Left lung (tissue), 10 donors: ENCODE measurements around the gene SHISA4. TPM values are rescaled to one million over a fixed set of nuclear protein-coding genes. Genes with fewer than 3 reads are reported as not detected.

Experiments
- ATAC-seq: fragments of 200-7000 bp; cut with Tn5 transposase; one replicate; pipeline ENCODE4 v1.9.1; 2020; ENCODE audit warnings: moderate library complexity
- DNase-seq, 4 donors: peaks; one replicate each; pipeline ENCODE4 v3.0.0-alpha.2; 2013 to 2020
- H3K27ac ChIP-seq, 2 donors: fragments of 200-600 bp; sonication (generic) in 1 of 2; one replicate each; pipeline versions ENCODE4 v1.5.0 to v1.8.0; 2020 to 2021
- H3K27me3 ChIP-seq, 2 donors: fragments of 200-600 bp; sonication (generic) in 1 of 2; one replicate each; pipeline versions ENCODE4 v1.5.0 to v1.8.0; 2020 to 2021
- H3K36me3 ChIP-seq, 2 donors: fragments of 200-600 bp; sonication (generic) in 1 of 2; one replicate each; pipeline versions ENCODE4 v1.5.0 to v1.8.0; 2020 to 2021
- H3K4me1 ChIP-seq, 2 donors: fragments of 200-600 bp; one replicate each; pipeline ENCODE4 v1.8.0; 2021
- H3K4me3 ChIP-seq, 2 donors: fragments of 200-600 bp; sonication (generic) in 1 of 2; one replicate each; pipeline versions ENCODE4 v1.5.0 to v1.8.0; 2020 to 2021; ENCODE audit warnings: mild to moderate bottlenecking in 1 of 2
- H3K9me3 ChIP-seq, 2 donors: fragments of 200-600 bp; sonication (generic) in 1 of 2; one replicate each; pipeline versions ENCODE4 v1.5.0 to v1.8.0; 2020 to 2021
- intact Hi-C, 2 donors: fragments of 100-400 bp; cut with DNase I; formaldehyde crosslinking; loops; one replicate each; pipeline versions ENCODE4 v1.11.2 to v1.14.2; 2022
- polyA plus RNA-seq, 6 donors: library from polyadenylated mRNA; unstranded; fragments of 120-200 nt; gene quantifications; one replicate each; pipeline ENCODE4 v1.2.1, GENCODE V29; 2013; ENCODE audit not compliant: insufficient read length in 6 of 6
- total RNA-seq, 2 donors: library from RNA; stranded (reverse); fragmentation: NEBNext Ultra II Directional; extraction: Animal tissue kit (Norgen Biotek cat#: 25700); gene quantifications; one replicate each; pipeline ENCODE4 v1.2.1, GENCODE V29; 2021
- TF ChIP-seq, protein P1 (sequence below), 2 donors: fragments of 200-600 bp; sonication (generic) in 1 of 2; IDR thresholded peaks; one replicate each; pipeline versions ENCODE4 v1.5.0 to v1.8.0; 2021; ENCODE audit warnings: antibody characterized with exemption in 2 of 2
- donor health status: DM: no; HTN: yes; CAD: no.
- donor health status: DM: no; HTN: no; CAD: no.

SHISA4 gene
- total and polyA plus RNA-seq, 8 donors = 12.7 to 26.1 (median 19.3) TPM

DNA sequence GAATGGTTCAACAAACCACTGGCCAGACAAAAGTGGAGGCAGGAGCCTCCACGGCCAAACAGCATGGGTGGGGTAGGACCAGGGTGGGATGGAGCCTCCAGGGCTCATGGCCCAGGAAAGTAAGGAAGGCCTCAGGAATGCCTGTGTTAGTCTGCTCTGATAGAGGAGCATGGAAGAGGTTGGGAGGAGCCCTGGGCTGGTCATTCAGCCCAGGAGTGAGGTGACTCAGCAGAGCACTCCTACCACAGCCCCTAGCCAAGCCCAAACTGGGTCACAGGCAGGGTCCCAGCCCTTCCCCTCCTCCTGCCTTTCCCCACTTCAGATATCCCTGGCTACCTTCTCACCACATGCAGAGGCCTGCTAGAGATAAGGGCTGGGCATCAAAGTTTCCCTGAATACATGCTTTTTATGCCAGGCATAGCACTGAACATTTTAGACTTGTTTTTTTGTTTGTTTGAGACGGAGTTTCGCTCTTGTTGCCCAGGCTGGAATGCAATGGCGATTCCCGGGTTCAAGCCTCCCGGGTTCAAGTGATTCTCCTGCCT, 3.1 kb upstream of the SHISA4 start:
- Histone ChIP-seq H3K36me3 (no peaks in the 10 kb centered on the region), H3K4me3 (no peak overlapping the region), H3K4me1 (peaks cover 21 to 48% of the 10 kb centered on the region in 2 donors), H3K27me3 (peaks cover 0 to 45% of the 10 kb centered on the region in 2 donors), H3K9me3 (no peaks in the 10 kb centered on the region), H3K27ac (no peak overlapping the region)
- DNase-seq (peak in 2 of 4 donors; percentile 60 to 71), ATAC-seq (peak; percentile 54)
- TF ChIP-seq, protein P1, sequence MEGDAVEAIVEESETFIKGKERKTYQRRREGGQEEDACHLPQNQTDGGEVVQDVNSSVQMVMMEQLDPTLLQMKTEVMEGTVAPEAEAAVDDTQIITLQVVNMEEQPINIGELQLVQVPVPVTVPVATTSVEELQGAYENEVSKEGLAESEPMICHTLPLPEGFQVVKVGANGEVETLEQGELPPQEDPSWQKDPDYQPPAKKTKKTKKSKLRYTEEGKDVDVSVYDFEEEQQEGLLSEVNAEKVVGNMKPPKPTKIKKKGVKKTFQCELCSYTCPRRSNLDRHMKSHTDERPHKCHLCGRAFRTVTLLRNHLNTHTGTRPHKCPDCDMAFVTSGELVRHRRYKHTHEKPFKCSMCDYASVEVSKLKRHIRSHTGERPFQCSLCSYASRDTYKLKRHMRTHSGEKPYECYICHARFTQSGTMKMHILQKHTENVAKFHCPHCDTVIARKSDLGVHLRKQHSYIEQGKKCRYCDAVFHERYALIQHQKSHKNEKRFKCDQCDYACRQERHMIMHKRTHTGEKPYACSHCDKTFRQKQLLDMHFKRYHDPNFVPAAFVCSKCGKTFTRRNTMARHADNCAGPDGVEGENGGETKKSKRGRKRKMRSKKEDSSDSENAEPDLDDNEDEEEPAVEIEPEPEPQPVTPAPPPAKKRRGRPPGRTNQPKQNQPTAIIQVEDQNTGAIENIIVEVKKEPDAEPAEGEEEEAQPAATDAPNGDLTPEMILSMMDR (IDR thresholded peaks at IDR 0.05) = no peak
- intact Hi-C loops = loop anchor here in 1 of 2 donors (10.0 kb wide), 1 partner anchor 89 kb away; no protein-coding TSS in a partner anchor

DNA sequence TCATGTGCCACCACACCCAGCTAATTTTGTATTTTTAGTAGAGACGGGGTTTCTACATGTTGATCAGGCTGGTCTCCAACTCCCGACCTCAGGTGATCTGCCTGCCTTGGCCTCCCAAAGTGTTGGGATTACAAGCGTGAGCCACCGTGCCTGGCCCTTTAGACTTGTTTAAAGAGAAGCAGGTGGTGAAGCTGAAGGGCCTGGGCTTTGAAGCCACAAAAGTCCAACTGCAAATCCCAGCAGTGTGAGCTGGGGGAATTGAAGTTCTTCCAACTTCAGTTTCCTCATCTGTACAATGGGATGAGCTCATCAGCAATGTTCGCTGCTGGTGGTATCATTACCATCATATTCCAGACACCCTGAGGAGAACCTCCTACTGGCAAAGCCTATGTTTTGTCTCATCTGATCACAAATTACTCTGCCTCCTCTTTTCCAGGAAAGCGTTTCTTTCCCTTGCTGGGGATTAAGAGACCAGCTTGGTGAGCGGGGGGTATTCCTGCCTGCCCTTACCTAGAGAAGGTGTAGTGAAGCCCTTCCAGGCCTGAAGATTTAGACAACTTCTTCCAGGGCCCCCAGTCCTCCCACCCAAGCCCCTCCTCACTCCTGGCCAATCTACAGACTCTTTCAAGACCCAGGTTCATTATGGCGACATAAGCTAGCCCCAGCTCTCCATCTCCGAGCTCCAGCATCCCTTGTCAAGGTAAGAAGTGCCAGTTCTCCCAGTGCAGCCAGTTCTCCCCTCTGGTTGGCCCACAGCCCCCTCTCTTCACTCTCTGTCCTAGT, 2.4 kb upstream of the SHISA4 start:
- TF ChIP-seq, protein P1 (IDR thresholded peaks at IDR 0.05) = no peak
- peaks cover 0 to 46% of the 10 kb centered on the region in 2 donors for H3K27me3 ChIP-seq
- no peak overlapping the region for H3K27ac ChIP-seq
- H3K36me3 ChIP-seq = no peaks in the 10 kb centered on the region
- peaks cover 21 to 48% of the 10 kb centered on the region in 2 donors for H3K4me1 ChIP-seq
- ATAC-seq (no peak), DNase-seq (no peak)
- H3K4me3 ChIP-seq = no peak overlapping the region
- no peaks in the 10 kb centered on the region for H3K9me3 ChIP-seq
- intact Hi-C loops = loop anchor here in 1 of 2 donors (10.0 kb wide), 1 partner anchor 89 kb away; no protein-coding TSS in a partner anchor

DNA sequence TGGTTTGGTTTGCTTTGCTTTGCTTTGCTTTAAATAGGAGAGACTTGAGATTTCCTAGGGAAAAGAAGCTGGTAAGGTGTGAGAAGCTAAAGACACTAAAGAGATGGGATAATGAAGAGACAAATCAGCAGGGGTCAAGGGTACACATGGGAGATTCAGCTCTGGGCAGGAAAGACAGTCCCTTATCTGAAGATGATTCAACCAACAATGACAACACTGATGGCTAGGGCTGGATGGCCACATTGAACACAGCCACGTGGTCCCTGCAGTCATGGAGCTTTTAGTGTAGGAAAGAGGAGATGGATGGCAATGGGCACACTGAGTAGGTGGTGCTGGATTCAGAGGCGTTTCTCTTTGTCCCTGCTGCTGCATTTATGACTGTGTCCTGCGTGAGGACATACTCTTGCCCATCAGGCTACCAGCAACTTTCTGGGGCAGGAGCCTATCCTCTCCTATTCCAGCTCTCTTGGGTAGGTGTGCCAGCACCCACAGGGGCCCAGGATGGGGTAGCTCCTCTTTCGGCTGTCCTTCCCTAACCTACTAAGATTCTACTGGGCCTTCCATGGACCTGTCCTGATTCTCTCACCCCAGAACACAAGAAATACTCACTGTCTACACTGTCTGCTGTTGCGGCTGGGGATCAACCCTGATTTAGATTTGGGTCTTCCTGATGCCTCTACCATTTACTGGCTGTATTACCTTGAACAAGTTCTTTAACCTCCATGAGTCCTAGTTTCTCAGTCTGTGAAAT, 1.4 kb upstream of the SHISA4 start:
- Histone ChIP-seq H3K36me3 (no peaks in the 10 kb centered on the region), H3K9me3 (no peaks in the 10 kb centered on the region), H3K4me3 (no peak overlapping the region), H3K27ac (no peak overlapping the region), H3K4me1 (peaks cover 21 to 46% of the 10 kb centered on the region in 2 donors), H3K27me3 (peaks cover 0 to 46% of the 10 kb centered on the region in 2 donors)
- ATAC-seq (no peak), DNase-seq (no peak)
- TF ChIP-seq, protein P1 (IDR thresholded peaks at IDR 0.05) = no peak
- intact Hi-C loops = loop anchor here in 1 of 2 donors (10.0 kb wide), 1 partner anchor 88 kb away; no protein-coding TSS in a partner anchor

DNA sequence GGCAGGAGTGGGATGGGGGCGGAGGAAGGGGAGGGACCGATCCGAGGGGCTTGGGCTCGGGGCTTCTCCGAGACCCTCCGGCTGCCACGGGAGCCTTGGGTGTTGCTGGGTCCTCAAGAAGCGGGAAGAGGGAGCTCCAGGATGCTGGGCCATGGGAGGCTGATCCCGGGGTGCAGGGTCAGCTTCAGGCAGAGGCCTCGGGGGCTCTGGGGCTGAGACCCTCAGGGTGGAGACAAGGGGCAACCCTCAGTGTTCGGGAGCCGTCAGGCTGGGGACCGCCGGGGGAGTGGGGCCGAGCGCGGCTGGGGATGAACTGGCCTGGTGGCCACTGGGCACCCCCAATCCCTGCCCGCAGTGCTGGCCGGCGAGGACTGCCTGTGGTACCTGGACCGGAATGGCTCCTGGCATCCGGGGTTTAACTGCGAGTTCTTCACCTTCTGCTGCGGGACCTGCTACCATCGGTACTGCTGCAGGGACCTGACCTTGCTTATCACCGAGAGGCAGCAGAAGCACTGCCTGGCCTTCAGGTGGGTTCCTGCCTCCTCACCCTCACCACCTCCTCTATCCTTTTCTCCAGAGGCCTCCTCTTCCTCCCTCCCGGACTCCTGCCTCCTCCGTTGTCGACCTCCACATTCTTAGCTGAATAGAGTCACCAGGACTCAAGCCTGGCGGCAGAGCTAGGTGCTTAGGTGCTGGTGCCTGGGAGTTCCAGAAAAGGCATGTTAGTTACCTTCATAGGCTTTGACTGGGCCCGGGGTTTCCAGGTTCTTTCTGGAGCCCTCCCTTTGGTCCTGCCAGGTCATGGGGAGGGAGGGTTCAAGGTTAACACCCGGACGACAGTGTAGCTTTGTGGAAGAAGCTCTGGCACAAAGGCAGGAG, 631 bp downstream of the SHISA4 start:
- Histone ChIP-seq H3K27me3 (peaks cover 0 to 46% of the 10 kb centered on the region in 2 donors), H3K9me3 (no peaks in the 10 kb centered on the region), H3K27ac (peak overlapping the region in 1 of 2 donors; percentile 18), H3K36me3 (no peaks in the 10 kb centered on the region), H3K4me3 (peak overlapping the region; percentile 69 to 70), H3K4me1 (peaks cover 21 to 26% of the 10 kb centered on the region in 2 donors)
- DNase-seq (peak in 1 of 4 donors; percentile 80), ATAC-seq (no peak)
- intact Hi-C loops = loop anchor here in 1 of 2 donors (10.0 kb wide), 1 partner anchor 85 kb away; no protein-coding TSS in a partner anchor
- TF ChIP-seq, protein P1 (IDR thresholded peaks at IDR 0.05) = no peak
